ENCODE data around the gene SRSF12.
"Not testable (repeated sequence)": the region's sequence is repeated elsewhere in the genome, so short reads cannot be mapped to it uniquely, and the experiment has no call there.

The SRSF12 gene

GRCh38 chr6:89071036-89071435 is 46.8 kb downstream of the SRSF12 start:
- DNase-seq (ENCODE audit: low spot score) = no peak

GRCh38 chr6:89069536-89070163 is 48.2 kb downstream of the SRSF12 start:
- no peak for DNase-seq (ENCODE audit: low spot score)

- no peak for DNase-seq (ENCODE audit: low spot score)
Observed at GRCh38 chr6:89068695-89069094, 49.2 kb downstream of the SRSF12 start.

- no peak for DNase-seq (ENCODE audit: low spot score)
Observed at GRCh38 chr6:89067796-89068195, 50.1 kb downstream of the SRSF12 start.

GRCh38 chr6:89066940-89067646 is 50.8 kb downstream of the SRSF12 start:
- DNase-seq (ENCODE audit: low spot score) = no peak

- DNase-seq (ENCODE audit: low spot score) = not testable (repeated sequence)
Observed at GRCh38 chr6:89066121-89066520, 51.8 kb downstream of the SRSF12 start.

GRCh38 chr6:89064931-89065330 is 52.9 kb downstream of the SRSF12 start:
- not testable (repeated sequence) for DNase-seq (ENCODE audit: low spot score)

GRCh38 chr6:89063881-89064280 is 54.0 kb downstream of the SRSF12 start:
- no peak for DNase-seq (ENCODE audit: low spot score)

GRCh38 chr6:89059227-89059626 is 58.6 kb downstream of the SRSF12 start:
- no peak for DNase-seq (ENCODE audit: low spot score)

GRCh38 chr6:89058627-89059026 is 59.2 kb downstream of the SRSF12 start:
- no peak for DNase-seq (ENCODE audit: low spot score)

- DNase-seq (ENCODE audit: low spot score) = no peak
Observed at GRCh38 chr6:89057759-89058158, 60.1 kb downstream of the SRSF12 start.

GRCh38 chr6:89054208-89054607 is 63.7 kb downstream of the SRSF12 start:
- no peak for DNase-seq (ENCODE audit: low spot score)

GRCh38 chr6:89051676-89052075 is 66.2 kb downstream of the SRSF12 start:
- no peak for DNase-seq (ENCODE audit: low spot score)

GRCh38 chr6:89050697-89051096 is 67.2 kb downstream of the SRSF12 start:
- no peak for DNase-seq (ENCODE audit: low spot score)

- no peak for DNase-seq (ENCODE audit: low spot score)
Observed at GRCh38 chr6:89050155-89050554, 67.7 kb downstream of the SRSF12 start.

GRCh38 chr6:89048985-89049384 is 68.9 kb downstream of the SRSF12 start:
- no peak for DNase-seq (ENCODE audit: low spot score)

- DNase-seq (ENCODE audit: low spot score) = no peak
Observed at GRCh38 chr6:89048288-89048923, 69.5 kb downstream of the SRSF12 start.

- no peak for DNase-seq (ENCODE audit: low spot score)
Observed at GRCh38 chr6:89047473-89047872, 70.4 kb downstream of the SRSF12 start.

Measured in AG08396 (cell line).